Measurements from ENCODE around the gene OSMR. TPM values are rescaled to one million over a fixed set of nuclear protein-coding genes. Genes with fewer than 3 reads are reported as not detected.

Gene OSMR
- total RNA-seq, 1 donor from 2014 or later, result 0.58 TPM

GRCh38 chr5:38927470-38927869 is 81.7 kb downstream of the OSMR start:
- Histone ChIP-seq H3K27ac (no peak overlapping the region), H3K27me3 (no peaks in the 10 kb centered on the region), H3K4me2 (no peak overlapping the region), H3K79me2 (ENCODE audit: low read depth) (no peaks in the 10 kb centered on the region), H3K4me1 (no peaks in the 10 kb centered on the region), H3K9me3 (ENCODE audit: low read depth) (no peaks in the 10 kb centered on the region), H3K4me3 (no peak overlapping the region), H3K9ac (no peak overlapping the region), H4K20me1 (ENCODE audit: low read depth) (no peaks in the 10 kb centered on the region), H3F3A (ENCODE audit: low read depth) (no peaks in the 10 kb centered on the region), H3K36me3 (no peaks in the 10 kb centered on the region), H2AFZ (replicated peaks) (no peak overlapping the region)
- Mint-ChIP-seq H3K4me3 (no peak overlapping the region), H3K36me3 (no peaks in the 10 kb centered on the region), H3K27me3 (ENCODE audit: insufficient read depth, low read depth) (peaks cover 2% of the 10 kb centered on the region), H3K27ac (no peak overlapping the region), H3K9me3 (no peaks in the 10 kb centered on the region), H3K4me1 (no peaks in the 10 kb centered on the region)
- no peak for DNase-seq (ENCODE audit: low spot score)
- no peak for TF ChIP-seq EZH2phosphoT487 (IDR thresholded peaks at IDR 0.05)
- TF ChIP-seq EZH2 (IDR thresholded peaks at IDR 0.05), result no peak
- TF ChIP-seq CTCF (IDR thresholded peaks at IDR 0.05), result no peak

DNA sequence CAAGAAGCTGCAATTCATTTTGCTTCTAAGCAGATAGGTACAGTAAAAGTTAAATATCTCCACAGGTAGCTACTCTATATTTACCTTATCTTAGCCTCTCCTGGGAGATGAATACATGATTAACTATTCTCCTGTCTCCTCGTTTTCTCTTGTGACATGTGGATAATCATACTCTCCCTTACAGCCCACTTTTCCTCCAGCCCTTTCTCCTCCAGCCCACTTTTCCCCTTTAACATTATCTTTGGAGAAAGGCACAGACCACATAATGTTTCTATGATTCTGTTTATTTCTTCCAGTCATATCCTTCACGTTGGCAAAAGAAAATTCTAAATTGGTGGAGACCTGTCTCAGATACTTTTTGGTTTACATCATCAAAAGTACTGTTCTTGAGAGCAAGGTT is 84.0 kb downstream of the OSMR start:
- Mint-ChIP-seq H3K4me1 (no peaks in the 10 kb centered on the region), H3K27me3 (ENCODE audit: insufficient read depth, low read depth) (no peaks in the 10 kb centered on the region), H3K36me3 (no peaks in the 10 kb centered on the region), H3K27ac (no peak overlapping the region), H3K9me3 (no peaks in the 10 kb centered on the region), H3K4me3 (no peak overlapping the region)
- Histone ChIP-seq H3K27ac (no peak overlapping the region), H3K4me1 (no peaks in the 10 kb centered on the region), H3F3A (ENCODE audit: low read depth) (no peaks in the 10 kb centered on the region), H3K36me3 (no peaks in the 10 kb centered on the region), H2AFZ (replicated peaks) (no peak overlapping the region), H3K79me2 (ENCODE audit: low read depth) (no peaks in the 10 kb centered on the region), H3K9ac (no peak overlapping the region), H3K9me3 (ENCODE audit: low read depth) (no peaks in the 10 kb centered on the region), H3K4me2 (no peak overlapping the region), H4K20me1 (ENCODE audit: low read depth) (no peaks in the 10 kb centered on the region), H3K4me3 (no peak overlapping the region), H3K27me3 (no peaks in the 10 kb centered on the region)
- DNase-seq (ENCODE audit: low spot score), result no peak
- TF ChIP-seq EZH2 (IDR thresholded peaks at IDR 0.05) (no peak), CTCF (IDR thresholded peaks at IDR 0.05) (no peak), EZH2phosphoT487 (IDR thresholded peaks at IDR 0.05) (no peak)

GRCh38 chr5:38931731-38932130 is 85.9 kb downstream of the OSMR start:
- Histone ChIP-seq H3F3A (ENCODE audit: low read depth) (no peaks in the 10 kb centered on the region), H3K4me2 (no peak overlapping the region), H3K4me1 (no peaks in the 10 kb centered on the region), H3K27ac (no peak overlapping the region), H3K79me2 (ENCODE audit: low read depth) (no peaks in the 10 kb centered on the region), H3K9me3 (ENCODE audit: low read depth) (no peaks in the 10 kb centered on the region), H4K20me1 (ENCODE audit: low read depth) (no peaks in the 10 kb centered on the region), H2AFZ (replicated peaks) (no peak overlapping the region), H3K9ac (no peak overlapping the region), H3K4me3 (no peak overlapping the region), H3K27me3 (no peaks in the 10 kb centered on the region), H3K36me3 (no peaks in the 10 kb centered on the region)
- Mint-ChIP-seq H3K27me3 (ENCODE audit: insufficient read depth, low read depth) (peaks cover 2% of the 10 kb centered on the region), H3K4me1 (no peaks in the 10 kb centered on the region), H3K36me3 (peaks cover 4% of the 10 kb centered on the region), H3K4me3 (no peak overlapping the region), H3K27ac (no peak overlapping the region), H3K9me3 (no peaks in the 10 kb centered on the region)
- DNase-seq (ENCODE audit: low spot score), result no peak
- TF ChIP-seq EZH2 (IDR thresholded peaks at IDR 0.05), result no peak
- TF ChIP-seq CTCF (IDR thresholded peaks at IDR 0.05), result no peak
- no peak for TF ChIP-seq EZH2phosphoT487 (IDR thresholded peaks at IDR 0.05)
